Colonic mucosa (tissue), 4 donors: ENCODE results near the gene ADAP2. TPM values are rescaled to one million over a fixed set of nuclear protein-coding genes. Genes with fewer than 3 reads are reported as not detected.

Experiments used
- DNase-seq: peaks from one replicate; pipeline ENCODE4 v3.0.0-alpha.2; 2020
- H3K27ac ChIP-seq: fragments of 200-600 bp; one replicate; pipeline ENCODE4 v1.8.0; 2021
- H3K27me3 ChIP-seq: fragments of 200-600 bp; one replicate; pipeline ENCODE4 v1.8.0; 2021
- H3K36me3 ChIP-seq: fragments of 200-600 bp; one replicate; pipeline ENCODE4 v1.8.0; 2021
- H3K4me1 ChIP-seq: fragments of 200-600 bp; one replicate; pipeline ENCODE4 v1.8.0; 2021; ENCODE audit warnings: mild to moderate bottlenecking
- H3K4me3 ChIP-seq: fragments of 200-600 bp; one replicate; pipeline ENCODE4 v1.8.0; 2021
- H3K9ac ChIP-seq, 2 donors: one replicate each; pipeline ENCODE4 v1.7.0; 2013; ENCODE audit warnings: control low read depth in 2 of 2, low read depth in 2 of 2, low read length in 2 of 2
- H3K9me3 ChIP-seq: fragments of 200-600 bp; one replicate; pipeline ENCODE4 v1.8.0; 2021
- intact Hi-C: fragments of 100-400 bp; cut with DNase I; formaldehyde crosslinking; loops from one replicate; pipeline ENCODE4 v1.14.1; 2022
- total RNA-seq, 2 donors: library from RNA; stranded (reverse); fragmentation: NEBNext Ultra II Directional in 1 of 2; extraction: Animal tissue kit (Norgen Biotek cat#: 25700) in 1 of 2; gene quantifications; one replicate each; pipeline ENCODE4 v1.2.1, GENCODE V29; 2021
- TF ChIP-seq, protein P1 (sequence below): fragments of 200-600 bp; IDR thresholded peaks from one replicate; pipeline ENCODE4 v1.8.0; 2022; ENCODE audit warnings: antibody characterized with exemption, mild to moderate bottlenecking
- donor health status: healthy.
- donor health status: DM: no; HTN: no; CAD: no.
- donor health status: DM: no; HTN: no; CAD: no.

ADAP2 gene
- total RNA-seq, 2 donors from 2014 or later, result 4.4 to 5.6 TPM

DNA sequence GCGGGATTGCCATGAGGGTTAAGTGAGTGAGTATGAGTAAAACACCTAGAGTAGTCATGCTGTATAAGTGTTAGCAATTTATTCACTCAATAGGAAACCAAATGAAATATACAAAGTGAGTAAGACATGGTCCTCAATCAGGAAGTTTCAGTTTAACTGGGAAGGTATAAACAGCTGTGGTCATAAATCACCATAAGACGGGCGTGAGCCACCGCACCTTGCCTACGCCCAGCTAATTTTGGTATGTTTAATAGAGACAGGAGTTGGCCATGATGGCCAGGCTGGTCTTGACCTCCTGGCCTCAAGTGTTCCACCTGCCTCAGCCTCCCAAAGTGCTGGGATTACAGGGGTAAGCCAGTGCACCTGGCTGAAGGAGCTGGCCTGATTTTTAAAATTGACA, 76.1 kb downstream of the ADAP2 start:
- intact Hi-C loops, result no loop called here
- no peaks in the 10 kb centered on the region for H3K36me3 ChIP-seq
- peak; percentile 54 for DNase-seq
- no peaks in the 10 kb centered on the region for H3K4me1 ChIP-seq
- H3K4me3 ChIP-seq, result no peak overlapping the region
- H3K27me3 ChIP-seq, result no peaks in the 10 kb centered on the region
- H3K9ac ChIP-seq, result peak overlapping the region in 1 of 2 donors; percentile 23
- H3K9me3 ChIP-seq, result no peaks in the 10 kb centered on the region
- TF ChIP-seq, protein P1, sequence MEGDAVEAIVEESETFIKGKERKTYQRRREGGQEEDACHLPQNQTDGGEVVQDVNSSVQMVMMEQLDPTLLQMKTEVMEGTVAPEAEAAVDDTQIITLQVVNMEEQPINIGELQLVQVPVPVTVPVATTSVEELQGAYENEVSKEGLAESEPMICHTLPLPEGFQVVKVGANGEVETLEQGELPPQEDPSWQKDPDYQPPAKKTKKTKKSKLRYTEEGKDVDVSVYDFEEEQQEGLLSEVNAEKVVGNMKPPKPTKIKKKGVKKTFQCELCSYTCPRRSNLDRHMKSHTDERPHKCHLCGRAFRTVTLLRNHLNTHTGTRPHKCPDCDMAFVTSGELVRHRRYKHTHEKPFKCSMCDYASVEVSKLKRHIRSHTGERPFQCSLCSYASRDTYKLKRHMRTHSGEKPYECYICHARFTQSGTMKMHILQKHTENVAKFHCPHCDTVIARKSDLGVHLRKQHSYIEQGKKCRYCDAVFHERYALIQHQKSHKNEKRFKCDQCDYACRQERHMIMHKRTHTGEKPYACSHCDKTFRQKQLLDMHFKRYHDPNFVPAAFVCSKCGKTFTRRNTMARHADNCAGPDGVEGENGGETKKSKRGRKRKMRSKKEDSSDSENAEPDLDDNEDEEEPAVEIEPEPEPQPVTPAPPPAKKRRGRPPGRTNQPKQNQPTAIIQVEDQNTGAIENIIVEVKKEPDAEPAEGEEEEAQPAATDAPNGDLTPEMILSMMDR, result no peak
- H3K27ac ChIP-seq, result peak overlapping the region; percentile 77

DNA sequence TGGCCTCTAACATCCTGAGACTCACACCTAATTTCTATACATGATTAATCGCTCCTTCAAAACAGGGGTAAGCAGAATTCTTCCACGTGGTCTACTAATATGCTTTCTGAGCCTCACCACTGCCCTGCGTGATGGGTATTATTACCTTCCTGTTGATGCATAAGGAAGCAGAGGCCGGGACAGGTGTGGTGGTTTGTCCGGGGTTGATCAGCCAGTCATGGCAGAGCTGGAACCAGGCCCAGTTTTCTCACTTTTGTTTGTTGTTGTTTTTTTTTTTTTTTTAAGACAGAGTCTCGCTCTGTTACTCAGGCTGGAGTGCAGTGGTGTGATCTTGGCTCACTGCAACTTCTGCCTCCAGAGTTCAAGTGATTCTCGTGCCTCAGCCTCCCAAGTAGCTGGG, 80.3 kb downstream of the ADAP2 start:
- DNase-seq, result peak; percentile 22
- no peaks in the 10 kb centered on the region for H3K9me3 ChIP-seq
- H3K27me3 ChIP-seq, result no peaks in the 10 kb centered on the region
- H3K27ac ChIP-seq, result no peak overlapping the region
- no peak overlapping the region for H3K4me3 ChIP-seq
- intact Hi-C loops, result no loop called here
- H3K9ac ChIP-seq, result no peak overlapping the region
- no peaks in the 10 kb centered on the region for H3K36me3 ChIP-seq
- H3K4me1 ChIP-seq, result no peaks in the 10 kb centered on the region
- TF ChIP-seq, protein P1, result no peak

DNA sequence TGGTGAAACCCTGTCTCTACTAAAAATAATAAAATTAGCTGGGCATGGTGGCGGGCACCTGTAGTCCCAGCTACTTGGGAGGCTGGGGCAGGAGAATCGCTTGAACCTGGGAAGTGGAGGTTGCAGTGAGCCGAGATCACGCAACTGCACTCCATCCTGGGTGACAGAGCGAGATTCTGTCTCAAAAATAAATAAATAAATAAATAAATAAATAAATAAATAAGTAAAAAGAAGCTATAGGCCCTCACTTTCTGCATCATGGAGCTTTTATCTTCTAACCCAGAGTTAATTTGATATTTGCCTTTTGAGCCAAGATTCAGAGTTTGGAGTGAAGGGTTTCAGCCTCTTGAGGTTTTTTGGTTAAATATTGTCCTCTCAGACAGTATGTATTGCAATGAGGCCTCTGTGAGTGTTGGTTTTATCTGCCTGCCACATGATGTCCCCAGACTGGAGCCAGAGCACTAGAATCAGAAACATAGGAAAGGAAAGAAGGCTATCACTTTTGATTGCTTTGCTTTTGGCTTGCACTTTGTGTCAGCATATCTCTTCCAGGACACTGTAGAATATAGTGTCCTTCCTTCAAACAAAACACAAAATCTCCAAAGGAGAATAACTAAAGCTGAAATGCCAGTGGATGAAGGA, 81.6 kb downstream of the ADAP2 start:
- Histone ChIP-seq H3K36me3 (no peaks in the 10 kb centered on the region), H3K4me3 (no peak overlapping the region), H3K27ac (no peak overlapping the region), H3K27me3 (no peaks in the 10 kb centered on the region), H3K4me1 (no peaks in the 10 kb centered on the region), H3K9me3 (no peaks in the 10 kb centered on the region), H3K9ac (no peak overlapping the region)
- DNase-seq, result no peak
- intact Hi-C loops, result no loop called here
- TF ChIP-seq, protein P1, result no peak

DNA sequence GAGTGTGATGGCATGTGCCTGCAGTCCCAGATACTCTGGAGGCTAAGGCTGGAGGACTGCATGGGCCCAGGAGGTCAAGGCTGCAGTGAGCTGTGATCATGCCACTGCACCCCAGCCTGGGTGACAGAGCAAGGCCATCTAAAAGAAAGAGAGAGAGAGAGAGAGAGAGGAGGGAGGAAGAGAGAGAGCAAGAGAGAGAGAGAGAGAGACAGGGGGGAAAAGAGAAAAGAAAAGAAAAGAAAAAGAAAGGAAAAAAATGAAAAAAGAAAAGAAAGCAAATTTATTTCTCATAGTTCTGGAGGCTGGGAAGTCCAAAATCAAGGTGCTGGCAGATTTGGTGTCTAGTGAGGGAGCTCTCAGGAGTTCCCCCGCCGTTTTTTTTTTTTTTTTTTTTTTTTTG, 82.4 kb downstream of the ADAP2 start:
- no peaks in the 10 kb centered on the region for H3K36me3 ChIP-seq
- no peak overlapping the region for H3K9ac ChIP-seq
- no peaks in the 10 kb centered on the region for H3K9me3 ChIP-seq
- H3K4me1 ChIP-seq, result no peaks in the 10 kb centered on the region
- TF ChIP-seq, protein P1, result no peak
- no peak overlapping the region for H3K4me3 ChIP-seq
- no peak overlapping the region for H3K27ac ChIP-seq
- DNase-seq, result no peak
- intact Hi-C loops, result no loop called here
- H3K27me3 ChIP-seq, result no peaks in the 10 kb centered on the region

DNA sequence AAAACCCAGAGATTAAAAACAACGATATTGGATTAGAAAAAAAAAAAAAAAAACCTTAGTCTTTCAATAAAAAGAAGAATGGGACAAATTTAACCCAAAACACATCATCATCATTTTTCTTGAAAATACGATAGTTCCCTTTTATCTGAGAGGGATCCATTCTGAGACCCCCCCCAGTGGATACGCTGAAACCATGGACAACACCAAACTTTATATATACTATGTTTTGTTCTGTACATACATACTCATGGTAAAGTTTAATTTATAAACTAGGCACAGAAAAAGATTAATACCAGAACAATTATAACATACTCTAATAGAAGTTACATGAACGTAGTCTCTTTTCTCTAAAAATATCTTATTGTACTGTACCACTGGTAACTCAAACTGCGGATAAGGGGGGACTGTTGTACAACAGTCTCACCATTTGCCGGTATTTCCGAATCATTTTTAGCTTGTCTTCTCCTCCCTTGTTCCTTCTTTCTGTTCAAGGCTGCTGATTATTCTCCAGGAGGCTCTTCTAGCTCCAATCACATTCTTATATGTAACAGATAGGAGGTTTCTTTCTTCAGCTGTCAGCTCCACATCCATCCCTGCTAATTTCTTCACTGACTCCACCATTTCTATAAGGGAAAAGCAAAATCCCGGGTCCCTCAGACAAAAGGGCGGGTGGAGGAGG, 86.1 kb downstream of the ADAP2 start:
- intact Hi-C loops, result loop anchor here (2.0 kb wide), 1 partner anchor 209 kb away; no protein-coding TSS in a partner anchor
- peak overlapping the region; percentile 71 to 90 for H3K9ac ChIP-seq

More for the DNA sequence above, 86.1 kb downstream of the ADAP2 start:
- no peaks in the 10 kb centered on the region for H3K9me3 ChIP-seq
- TF ChIP-seq, protein P1, result no peak
- H3K36me3 ChIP-seq, result no peaks in the 10 kb centered on the region
- H3K27me3 ChIP-seq, result no peaks in the 10 kb centered on the region
- H3K4me3 ChIP-seq, result peak overlapping the region; percentile 59
- H3K4me1 ChIP-seq, result no peaks in the 10 kb centered on the region
- no peak for DNase-seq
- H3K27ac ChIP-seq, result peak overlapping the region; percentile 50
